Measurements from ENCODE around the gene CCDC3. TPM values are rescaled to one million over a fixed set of nuclear protein-coding genes. Genes with fewer than 3 reads are reported as not detected.

Gene CCDC3
- total RNA-seq, 1 donor from 2014 or later, result 12.8 TPM

DNA sequence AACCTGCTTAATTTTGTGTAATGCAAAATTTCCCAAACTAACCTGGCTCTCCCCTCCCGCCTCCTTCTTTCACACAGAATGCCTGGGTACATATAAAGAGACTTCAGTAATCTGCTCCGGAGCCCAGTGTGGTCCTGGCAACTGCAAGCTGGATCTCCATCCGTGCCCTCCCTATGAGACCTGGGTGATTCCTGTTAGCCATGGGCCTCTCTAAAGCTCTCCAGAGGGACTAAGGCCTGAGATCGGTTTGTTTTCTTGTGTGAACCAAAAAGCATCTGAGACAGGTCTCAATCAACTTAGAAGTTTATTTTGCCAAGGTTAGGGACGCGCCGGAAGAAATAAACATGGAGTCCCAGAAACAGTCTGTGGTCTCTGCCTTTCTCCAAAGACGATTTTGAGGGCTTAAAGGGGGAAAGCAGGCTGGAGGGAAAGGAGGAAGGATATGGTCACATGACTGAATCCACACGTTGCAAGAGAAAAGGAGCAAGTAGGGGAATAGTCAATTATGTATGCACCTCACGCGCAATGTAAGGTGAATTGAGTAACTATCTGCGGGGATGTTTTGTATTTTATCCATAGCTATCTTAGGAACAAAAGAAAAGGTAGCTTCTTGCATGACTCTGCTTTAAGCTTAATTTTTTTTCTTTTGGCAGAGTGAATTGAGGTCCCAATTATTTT is 46.2 kb upstream of the CCDC3 start:
- TF ChIP-seq, protein P1, sequence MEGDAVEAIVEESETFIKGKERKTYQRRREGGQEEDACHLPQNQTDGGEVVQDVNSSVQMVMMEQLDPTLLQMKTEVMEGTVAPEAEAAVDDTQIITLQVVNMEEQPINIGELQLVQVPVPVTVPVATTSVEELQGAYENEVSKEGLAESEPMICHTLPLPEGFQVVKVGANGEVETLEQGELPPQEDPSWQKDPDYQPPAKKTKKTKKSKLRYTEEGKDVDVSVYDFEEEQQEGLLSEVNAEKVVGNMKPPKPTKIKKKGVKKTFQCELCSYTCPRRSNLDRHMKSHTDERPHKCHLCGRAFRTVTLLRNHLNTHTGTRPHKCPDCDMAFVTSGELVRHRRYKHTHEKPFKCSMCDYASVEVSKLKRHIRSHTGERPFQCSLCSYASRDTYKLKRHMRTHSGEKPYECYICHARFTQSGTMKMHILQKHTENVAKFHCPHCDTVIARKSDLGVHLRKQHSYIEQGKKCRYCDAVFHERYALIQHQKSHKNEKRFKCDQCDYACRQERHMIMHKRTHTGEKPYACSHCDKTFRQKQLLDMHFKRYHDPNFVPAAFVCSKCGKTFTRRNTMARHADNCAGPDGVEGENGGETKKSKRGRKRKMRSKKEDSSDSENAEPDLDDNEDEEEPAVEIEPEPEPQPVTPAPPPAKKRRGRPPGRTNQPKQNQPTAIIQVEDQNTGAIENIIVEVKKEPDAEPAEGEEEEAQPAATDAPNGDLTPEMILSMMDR (IDR thresholded peaks at IDR 0.05), result no peak
- no peak for TF ChIP-seq POLR2A (IDR thresholded peaks at IDR 0.05)
- TF ChIP-seq POLR2AphosphoS5 (IDR thresholded peaks at IDR 0.05; ENCODE audit: insufficient read depth in 1 of 2, low read depth in 1 of 2), result no peak
- Histone ChIP-seq H3K27me3 (no peaks in the 10 kb centered on the region), H3K4me3 (no peak overlapping the region), H3K36me3 (no peaks in the 10 kb centered on the region), H3K9me3 (no peaks in the 10 kb centered on the region), H3K4me1 (no peaks in the 10 kb centered on the region), H3K27ac (no peak overlapping the region)
- no peak for DNase-seq (ENCODE audit: extremely low spot score in 2 of 2)
- intact Hi-C loops (cut with DNase I), result no loop called here

DNA sequence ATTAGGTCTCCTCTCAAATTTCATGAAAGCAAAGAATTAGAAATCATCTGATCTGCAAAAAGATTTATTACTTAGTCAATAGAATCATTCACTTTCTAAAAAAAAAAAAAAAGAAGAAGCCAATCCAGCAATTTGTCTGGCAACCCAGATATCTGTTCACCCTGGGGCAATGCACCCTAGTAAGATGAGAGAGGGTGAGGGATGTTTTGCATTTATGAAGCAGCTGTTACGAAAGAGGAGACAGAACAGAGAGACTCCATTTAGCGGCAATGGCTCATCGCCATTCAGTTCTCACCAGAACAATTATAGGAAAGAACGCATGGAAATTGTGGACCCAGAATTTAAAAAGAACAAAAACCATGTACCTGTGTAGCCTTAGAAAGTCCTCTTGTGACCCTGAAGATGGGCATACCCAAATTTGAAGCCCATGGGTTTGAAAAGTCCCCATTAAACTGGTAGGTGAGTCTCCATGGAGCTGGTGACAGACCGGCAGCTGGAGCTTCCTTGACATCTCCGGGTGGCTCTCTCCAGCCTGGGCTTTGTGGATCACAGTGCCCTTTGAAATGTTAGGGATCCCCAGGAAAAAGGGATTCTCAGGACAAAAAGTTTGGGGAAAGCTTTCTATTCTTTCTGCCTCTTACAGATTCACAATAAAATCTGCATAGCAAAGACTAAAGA is 45.5 kb upstream of the CCDC3 start:
- no peak for DNase-seq (ENCODE audit: extremely low spot score in 2 of 2)
- no peaks in the 10 kb centered on the region for H3K27me3 ChIP-seq
- intact Hi-C loops (cut with DNase I), result no loop called here
- H3K4me1 ChIP-seq, result no peaks in the 10 kb centered on the region
- H3K27ac ChIP-seq, result no peak overlapping the region
- H3K9me3 ChIP-seq, result no peaks in the 10 kb centered on the region
- H3K4me3 ChIP-seq, result no peak overlapping the region
- H3K36me3 ChIP-seq, result no peaks in the 10 kb centered on the region
- TF ChIP-seq POLR2A (IDR thresholded peaks at IDR 0.05) (no peak), POLR2AphosphoS5 (IDR thresholded peaks at IDR 0.05; ENCODE audit: insufficient read depth in 1 of 2, low read depth in 1 of 2) (no peak)
- TF ChIP-seq, protein P1 (IDR thresholded peaks at IDR 0.05), result no peak

DNA sequence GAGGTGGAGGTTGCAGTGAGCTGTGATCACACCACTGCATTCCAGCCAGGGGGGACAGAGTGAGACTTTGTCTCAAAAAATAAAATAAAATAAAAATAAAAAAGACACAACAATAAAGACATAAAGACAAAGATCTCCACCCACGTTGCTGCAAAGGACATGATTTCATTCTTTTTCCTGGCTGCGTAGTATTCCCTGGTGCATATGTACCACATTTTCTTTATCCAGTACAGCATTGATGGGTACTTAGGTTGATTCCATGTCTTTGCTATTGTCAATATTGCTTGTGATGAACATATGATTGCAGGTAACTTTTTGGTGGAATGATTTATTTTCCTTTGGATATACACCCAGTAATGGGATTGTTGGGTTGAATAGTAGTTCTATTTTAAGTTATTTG is 42.0 kb upstream of the CCDC3 start:
- Histone ChIP-seq H3K27me3 (no peaks in the 10 kb centered on the region), H3K4me1 (no peaks in the 10 kb centered on the region), H3K9me3 (no peaks in the 10 kb centered on the region), H3K36me3 (no peaks in the 10 kb centered on the region), H3K4me3 (no peak overlapping the region), H3K27ac (no peak overlapping the region)
- intact Hi-C loops (cut with DNase I), result no loop called here
- no peak for DNase-seq (ENCODE audit: extremely low spot score in 2 of 2)
- TF ChIP-seq POLR2AphosphoS5 (IDR thresholded peaks at IDR 0.05; ENCODE audit: insufficient read depth in 1 of 2, low read depth in 1 of 2), result no peak
- no peak for TF ChIP-seq POLR2A (IDR thresholded peaks at IDR 0.05)
- TF ChIP-seq, protein P1 (IDR thresholded peaks at IDR 0.05), result no peak

DNA sequence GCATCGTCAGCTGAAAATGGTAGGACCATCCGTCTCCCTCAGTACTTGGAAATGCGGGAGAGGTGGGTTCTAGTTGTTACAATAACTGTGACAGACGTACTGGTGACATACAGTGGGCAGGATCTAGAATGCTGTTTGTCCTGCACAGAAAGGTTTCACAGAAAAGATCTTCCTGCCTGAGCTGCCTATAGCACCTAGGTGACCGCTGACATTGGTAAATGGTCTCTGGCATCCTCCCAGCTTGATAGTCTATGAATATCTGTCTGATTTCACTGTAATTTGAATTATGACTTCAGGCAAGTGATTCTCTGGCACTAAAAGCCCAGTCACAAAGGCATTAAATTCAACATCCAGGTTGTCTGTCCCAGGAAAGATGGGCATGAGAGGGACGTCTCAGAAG is 38.2 kb upstream of the CCDC3 start:
- TF ChIP-seq POLR2AphosphoS5 (IDR thresholded peaks at IDR 0.05; ENCODE audit: insufficient read depth in 1 of 2, low read depth in 1 of 2) (no peak), POLR2A (IDR thresholded peaks at IDR 0.05) (no peak)
- TF ChIP-seq, protein P1 (IDR thresholded peaks at IDR 0.05), result no peak
- intact Hi-C loops (cut with DNase I), result no loop called here
- H3K4me3 ChIP-seq, result no peak overlapping the region

DNA sequence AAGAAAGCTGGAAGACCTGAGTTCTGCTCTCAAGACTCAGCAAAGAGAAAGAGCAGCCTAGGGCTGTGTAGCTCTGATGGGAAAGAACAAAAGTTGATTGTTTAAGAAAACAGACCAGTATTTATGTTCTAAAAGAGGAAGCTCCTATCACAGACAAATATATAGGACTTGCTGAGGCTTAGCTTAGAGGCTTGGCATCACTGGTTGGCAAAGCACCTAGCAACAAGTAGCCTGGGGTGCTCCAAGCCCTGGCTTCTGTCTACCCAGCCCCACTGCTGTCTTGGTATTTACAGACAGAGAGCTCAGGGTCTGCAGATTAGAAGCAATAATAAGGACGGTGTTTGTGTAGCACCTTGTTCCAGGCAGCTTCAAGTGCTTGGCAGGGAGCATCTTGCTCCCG is 36.9 kb upstream of the CCDC3 start:
- no peaks in the 10 kb centered on the region for H3K4me1 ChIP-seq
- no peak for DNase-seq (ENCODE audit: extremely low spot score in 2 of 2)
- H3K36me3 ChIP-seq, result no peaks in the 10 kb centered on the region
- TF ChIP-seq POLR2AphosphoS5 (IDR thresholded peaks at IDR 0.05; ENCODE audit: insufficient read depth in 1 of 2, low read depth in 1 of 2), result no peak
- no peak for TF ChIP-seq POLR2A (IDR thresholded peaks at IDR 0.05)
- TF ChIP-seq, protein P1 (IDR thresholded peaks at IDR 0.05), result no peak
- intact Hi-C loops (cut with DNase I), result no loop called here
- H3K4me3 ChIP-seq, result no peak overlapping the region
- H3K27me3 ChIP-seq, result no peaks in the 10 kb centered on the region
- H3K9me3 ChIP-seq, result no peaks in the 10 kb centered on the region
- H3K27ac ChIP-seq, result no peak overlapping the region

More for the DNA sequence above, 38.2 kb upstream of the CCDC3 start:
- DNase-seq (ENCODE audit: extremely low spot score in 2 of 2), result no peak
- H3K36me3 ChIP-seq, result no peaks in the 10 kb centered on the region
- H3K27me3 ChIP-seq, result no peaks in the 10 kb centered on the region
- H3K27ac ChIP-seq, result no peak overlapping the region
- H3K9me3 ChIP-seq, result no peaks in the 10 kb centered on the region
- H3K4me1 ChIP-seq, result no peaks in the 10 kb centered on the region
